GM23338 (cell line): ENCODE results near the gene NDUFA6. TPM values are rescaled to one million over a fixed set of nuclear protein-coding genes. Genes with fewer than 3 reads are reported as not detected.
A peak's percentile ranks its signal among the peaks of the same experiment; 100 is the strongest.

Source experiments
- ATAC-seq: fragments of 200-7000 bp; cut with Tn5 transposase; 3 replicates; pipeline ENCODE4 v1.9.1; 2020
- DNase-seq: peaks from one replicate; pipeline ENCODE4 v3.0.0-alpha.2; 2015; ENCODE audit warnings: low spot score
- H2AFZ ChIP-seq: fragments of 200-600 bp; sonication (generic); 2 replicates; pipeline ENCODE4 v1.8.0; 2016; ENCODE audit warnings: antibody characterized with exemption, mild to moderate bottlenecking, moderate library complexity
- H3F3A ChIP-seq: fragments of 200-600 bp; sonication (generic); replicated peaks from 2 replicates; pipeline ENCODE4 v1.8.0; 2017; ENCODE audit warnings: antibody characterized with exemption, mixed run types, low read depth
- H3K27ac ChIP-seq: fragments of 200-600 bp; sonication (generic); 2 replicates; pipeline ENCODE4 v1.6.1; 2016; ENCODE audit warnings: low read depth
- H3K27me3 ChIP-seq: fragments of 200-600 bp; sonication (generic); 2 replicates; pipeline ENCODE4 v1.8.0; 2016; ENCODE audit warnings: mild to moderate bottlenecking, mixed run types, moderate library complexity; ENCODE audit not compliant: insufficient read depth
- H3K36me3 ChIP-seq: fragments of 200-600 bp; sonication (generic); 2 replicates; pipeline ENCODE4 v1.8.0; 2016; ENCODE audit warnings: mild to moderate bottlenecking; ENCODE audit not compliant: insufficient read depth
- H3K4me1 ChIP-seq: fragments of 200-600 bp; sonication (generic); 2 replicates; pipeline ENCODE4 v1.8.0; 2016; ENCODE audit warnings: mild to moderate bottlenecking, moderate library complexity; ENCODE audit not compliant: insufficient read depth
- H3K4me2 ChIP-seq: fragments of 200-600 bp; sonication (generic); 2 replicates; pipeline ENCODE4 v1.7.1; 2017; ENCODE audit warnings: mixed run types
- H3K4me3 ChIP-seq: fragments of 200-600 bp; sonication (generic); 2 replicates; pipeline ENCODE4 v1.6.1; 2016; ENCODE audit warnings: mixed run types
- H3K79me2 ChIP-seq: fragments of 200-600 bp; sonication (generic); replicated peaks from 2 replicates; pipeline ENCODE4 v1.8.0; 2017; ENCODE audit warnings: mild to moderate bottlenecking; ENCODE audit not compliant: insufficient read depth
- H3K9me2 ChIP-seq: fragments of 200-600 bp; sonication (generic); 2 replicates; pipeline ENCODE4 v1.8.0; 2017; ENCODE audit not compliant: insufficient read depth
- H4K20me1 ChIP-seq: fragments of 200-600 bp; sonication (generic); replicated peaks from 2 replicates; pipeline ENCODE4 v1.8.0; 2017; ENCODE audit warnings: mild to moderate bottlenecking; ENCODE audit not compliant: insufficient read depth
- H3K27ac Mint-ChIP-seq: 2 replicates; pipeline ENCODE4 v1.8.0; 2020; ENCODE audit warnings: inconsistent platforms, mild to moderate bottlenecking, moderate library complexity, mixed read lengths
- H3K27me3 Mint-ChIP-seq: 3 replicates; pipeline ENCODE4 v1.8.0; 2022; ENCODE audit warnings: low read depth, mild to moderate bottlenecking, moderate library complexity, mixed read lengths, inconsistent platforms; ENCODE audit not compliant: insufficient read depth, poor library complexity
- H3K36me3 Mint-ChIP-seq: 3 replicates; pipeline ENCODE4 v1.8.0; 2021; ENCODE audit warnings: low read depth, mild to moderate bottlenecking, inconsistent platforms, moderate library complexity, mixed read lengths
- H3K4me1 Mint-ChIP-seq: 3 replicates; pipeline ENCODE4 v1.8.0; 2020; ENCODE audit warnings: mild to moderate bottlenecking, inconsistent platforms, mixed read lengths
- H3K4me3 Mint-ChIP-seq: 3 replicates; pipeline ENCODE4 v1.8.0; 2021; ENCODE audit warnings: moderate library complexity, mild to moderate bottlenecking, inconsistent platforms, mixed read lengths
- H3K9me3 Mint-ChIP-seq: 3 replicates; pipeline ENCODE4 v1.8.0; 2020; ENCODE audit warnings: moderate library complexity, mild to moderate bottlenecking, inconsistent platforms, mixed read lengths
- CREB1 ChIP-seq: fragments of 250-450 bp; sonication (Bioruptor Pico); IDR thresholded peaks from 2 replicates; pipeline ENCODE4 v1.5.0; 2020; ENCODE audit warnings: low read depth, mild to moderate bottlenecking, moderate library complexity
- POLR2AphosphoS5 ChIP-seq: IDR thresholded peaks from 2 replicates; pipeline ENCODE4 v1.6.1; 2016; ENCODE audit warnings: antibody characterized with exemption, low read depth
- STAT1 ChIP-seq: IDR thresholded peaks from one replicate; pipeline ENCODE4 v1.6.1; 2016; ENCODE audit warnings: antibody characterized with exemption; ENCODE audit not compliant: unreplicated experiment
- polyA plus RNA-seq: library from polyadenylated mRNA; unstranded; fragments of >200 nt; fragmentation: Nextera tagmentation; extraction: Ambion mirVana; gene quantifications from 2 replicates; pipeline ENCODE4 v1.2.1, GENCODE V29; 2016
- total RNA-seq: library from RNA; depleted of rRNA; stranded (reverse); fragments of >200 nt; shearing (Covaris generic); gene quantifications from 2 replicates; pipeline ENCODE4 v1.2.3, GENCODE V29; 2014
- TF ChIP-seq, protein P1 (sequence below): IDR thresholded peaks from 2 replicates; pipeline ENCODE4 v1.6.1; 2016; ENCODE audit warnings: antibody characterized with exemption
- TF ChIP-seq, protein P2 (sequence below): fragments of 250-450 bp; sonication (Bioruptor Pico); IDR thresholded peaks from 2 replicates; pipeline ENCODE4 v1.5.0; 2020; ENCODE audit warnings: mild to moderate bottlenecking, moderate library complexity

Gene NDUFA6
- total and polyA plus RNA-seq, 2 experiments from 2014 or later = 69.8 to 433 TPM

DNA sequence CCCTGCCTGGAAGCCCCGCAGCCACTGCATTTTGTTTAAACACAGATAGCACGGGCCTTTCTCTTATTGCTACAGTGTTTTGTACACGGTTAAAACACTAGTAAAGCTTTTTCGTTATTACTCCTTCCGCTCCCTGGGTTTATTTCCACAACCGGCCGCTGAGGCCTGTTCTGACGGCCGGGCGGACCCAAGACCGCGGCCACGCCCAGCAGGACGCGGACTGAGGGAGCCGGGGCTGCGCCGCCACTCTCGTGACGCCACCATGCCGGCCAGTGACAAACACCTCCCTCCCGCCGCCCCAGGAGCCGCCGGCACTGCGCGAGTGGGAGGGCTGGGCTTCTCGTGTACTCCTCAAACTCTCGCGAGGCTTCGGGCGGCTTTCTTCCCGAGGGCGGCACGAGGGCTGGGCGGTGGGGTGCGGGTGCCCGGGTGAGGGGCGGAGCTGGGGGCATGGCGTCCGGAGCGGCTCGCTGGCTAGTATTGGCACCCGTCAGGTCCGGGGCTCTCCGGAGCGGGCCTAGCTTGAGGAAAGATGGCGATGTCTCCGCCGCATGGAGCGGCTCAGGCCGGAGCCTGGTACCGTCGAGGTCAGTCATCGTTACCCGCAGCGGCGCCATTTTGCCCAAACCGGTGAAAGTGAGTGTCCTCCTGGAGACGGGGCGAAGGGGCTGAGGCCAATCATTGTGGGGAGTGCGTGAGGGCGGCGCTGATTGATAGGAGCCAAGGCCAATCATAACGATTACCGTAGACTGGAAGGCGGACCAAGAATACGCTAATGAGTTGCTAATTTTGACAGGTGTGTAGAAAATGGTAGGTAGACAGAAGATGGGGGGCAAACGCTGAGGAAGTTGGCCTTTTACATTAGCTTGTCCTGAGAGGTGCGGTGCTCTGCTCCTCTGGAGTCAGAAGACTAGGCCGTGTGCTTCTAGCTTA is 11.0 kb downstream of the NDUFA6 start, which contains the start of gene SMDT1:
SMDT1 (plus strand) TSS at position 382 of the 933 bp plus-strand sequence; CDS start at position 451, 69 bp downstream.
- Mint-ChIP-seq H3K4me3 (peak within 1 kb of the TSS; percentile 97), H3K27ac (peak within 1 kb of the TSS; percentile 98), H3K9me3 (no peaks in the 10 kb centered on the region; the same call in 2 of the 3 replicates), H3K36me3 (peaks cover 20% of the 10 kb centered on the region), H3K4me1 (peaks cover 22% of the 10 kb centered on the region), H3K27me3 (peaks cover 12% of the 10 kb centered on the region)
- peak within 1 kb of the TSS; percentile 68 for H3K4me3 ChIP-seq
- peak within 1 kb of the TSS; percentile 87 for H3K4me2 ChIP-seq
- DNase-seq (peak; percentile 99), ATAC-seq (peak; percentile 93)
- H3K9me2 ChIP-seq = no peaks in the 10 kb centered on the region
- H3K27ac ChIP-seq = peak within 1 kb of the TSS; percentile 92
- peaks cover 5% of the 10 kb centered on the region; the same call in 1 of the 2 replicates for H3K4me1 ChIP-seq
- H4K20me1 ChIP-seq = 0 out of 2 replicates have a peak, but pooled peaks cover 4% of the 10 kb centered on the region
- TF ChIP-seq STAT1 = no peak
- peak; percentile 81 for TF ChIP-seq CREB1 (CRISPR knock-in tag)
- TF ChIP-seq, protein P1, sequence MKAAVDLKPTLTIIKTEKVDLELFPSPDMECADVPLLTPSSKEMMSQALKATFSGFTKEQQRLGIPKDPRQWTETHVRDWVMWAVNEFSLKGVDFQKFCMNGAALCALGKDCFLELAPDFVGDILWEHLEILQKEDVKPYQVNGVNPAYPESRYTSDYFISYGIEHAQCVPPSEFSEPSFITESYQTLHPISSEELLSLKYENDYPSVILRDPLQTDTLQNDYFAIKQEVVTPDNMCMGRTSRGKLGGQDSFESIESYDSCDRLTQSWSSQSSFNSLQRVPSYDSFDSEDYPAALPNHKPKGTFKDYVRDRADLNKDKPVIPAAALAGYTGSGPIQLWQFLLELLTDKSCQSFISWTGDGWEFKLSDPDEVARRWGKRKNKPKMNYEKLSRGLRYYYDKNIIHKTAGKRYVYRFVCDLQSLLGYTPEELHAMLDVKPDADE = no peak
- TF ChIP-seq, protein P2, sequence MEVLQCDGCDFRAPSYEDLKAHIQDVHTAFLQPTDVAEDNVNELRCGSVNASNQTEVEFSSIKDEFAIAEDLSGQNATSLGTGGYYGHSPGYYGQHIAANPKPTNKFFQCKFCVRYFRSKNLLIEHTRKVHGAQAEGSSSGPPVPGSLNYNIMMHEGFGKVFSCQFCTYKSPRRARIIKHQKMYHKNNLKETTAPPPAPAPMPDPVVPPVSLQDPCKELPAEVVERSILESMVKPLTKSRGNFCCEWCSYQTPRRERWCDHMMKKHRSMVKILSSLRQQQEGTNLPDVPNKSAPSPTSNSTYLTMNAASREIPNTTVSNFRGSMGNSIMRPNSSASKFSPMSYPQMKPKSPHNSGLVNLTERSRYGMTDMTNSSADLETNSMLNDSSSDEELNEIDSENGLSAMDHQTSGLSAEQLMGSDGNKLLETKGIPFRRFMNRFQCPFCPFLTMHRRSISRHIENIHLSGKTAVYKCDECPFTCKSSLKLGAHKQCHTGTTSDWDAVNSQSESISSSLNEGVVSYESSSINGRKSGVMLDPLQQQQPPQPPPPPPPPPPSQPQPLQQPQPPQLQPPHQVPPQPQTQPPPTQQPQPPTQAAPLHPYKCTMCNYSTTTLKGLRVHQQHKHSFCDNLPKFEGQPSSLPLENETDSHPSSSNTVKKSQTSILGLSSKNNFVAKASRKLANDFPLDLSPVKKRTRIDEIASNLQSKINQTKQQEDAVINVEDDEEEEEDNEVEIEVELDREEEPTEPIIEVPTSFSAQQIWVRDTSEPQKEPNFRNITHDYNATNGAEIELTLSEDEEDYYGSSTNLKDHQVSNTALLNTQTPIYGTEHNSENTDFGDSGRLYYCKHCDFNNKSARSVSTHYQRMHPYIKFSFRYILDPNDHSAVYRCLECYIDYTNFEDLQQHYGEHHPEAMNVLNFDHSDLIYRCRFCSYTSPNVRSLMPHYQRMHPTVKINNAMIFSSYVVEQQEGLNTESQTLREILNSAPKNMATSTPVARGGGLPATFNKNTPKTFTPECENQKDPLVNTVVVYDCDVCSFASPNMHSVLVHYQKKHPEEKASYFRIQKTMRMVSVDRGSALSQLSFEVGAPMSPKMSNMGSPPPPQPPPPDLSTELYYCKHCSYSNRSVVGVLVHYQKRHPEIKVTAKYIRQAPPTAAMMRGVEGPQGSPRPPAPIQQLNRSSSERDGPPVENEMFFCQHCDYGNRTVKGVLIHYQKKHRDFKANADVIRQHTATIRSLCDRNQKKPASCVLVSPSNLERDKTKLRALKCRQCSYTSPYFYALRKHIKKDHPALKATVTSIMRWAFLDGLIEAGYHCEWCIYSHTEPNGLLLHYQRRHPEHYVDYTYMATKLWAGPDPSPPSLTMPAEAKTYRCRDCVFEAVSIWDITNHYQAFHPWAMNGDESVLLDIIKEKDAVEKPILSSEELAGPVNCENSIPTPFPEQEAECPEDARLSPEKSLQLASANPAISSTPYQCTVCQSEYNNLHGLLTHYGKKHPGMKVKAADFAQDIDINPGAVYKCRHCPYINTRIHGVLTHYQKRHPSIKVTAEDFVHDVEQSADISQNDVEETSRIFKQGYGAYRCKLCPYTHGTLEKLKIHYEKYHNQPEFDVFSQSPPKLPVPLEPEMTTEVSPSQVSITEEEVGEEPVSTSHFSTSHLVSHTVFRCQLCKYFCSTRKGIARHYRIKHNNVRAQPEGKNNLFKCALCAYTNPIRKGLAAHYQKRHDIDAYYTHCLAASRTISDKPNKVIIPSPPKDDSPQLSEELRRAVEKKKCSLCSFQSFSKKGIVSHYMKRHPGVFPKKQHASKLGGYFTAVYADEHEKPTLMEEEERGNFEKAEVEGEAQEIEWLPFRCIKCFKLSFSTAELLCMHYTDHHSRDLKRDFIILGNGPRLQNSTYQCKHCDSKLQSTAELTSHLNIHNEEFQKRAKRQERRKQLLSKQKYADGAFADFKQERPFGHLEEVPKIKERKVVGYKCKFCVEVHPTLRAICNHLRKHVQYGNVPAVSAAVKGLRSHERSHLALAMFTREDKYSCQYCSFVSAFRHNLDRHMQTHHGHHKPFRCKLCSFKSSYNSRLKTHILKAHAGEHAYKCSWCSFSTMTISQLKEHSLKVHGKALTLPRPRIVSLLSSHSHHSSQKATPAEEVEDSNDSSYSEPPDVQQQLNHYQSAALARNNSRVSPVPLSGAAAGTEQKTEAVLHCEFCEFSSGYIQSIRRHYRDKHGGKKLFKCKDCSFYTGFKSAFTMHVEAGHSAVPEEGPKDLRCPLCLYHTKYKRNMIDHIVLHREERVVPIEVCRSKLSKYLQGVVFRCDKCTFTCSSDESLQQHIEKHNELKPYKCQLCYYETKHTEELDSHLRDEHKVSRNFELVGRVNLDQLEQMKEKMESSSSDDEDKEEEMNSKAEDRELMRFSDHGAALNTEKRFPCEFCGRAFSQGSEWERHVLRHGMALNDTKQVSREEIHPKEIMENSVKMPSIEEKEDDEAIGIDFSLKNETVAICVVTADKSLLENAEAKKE = no peak
- TF ChIP-seq POLR2AphosphoS5 = peak; percentile 85
- H3K27me3 ChIP-seq = no peaks in the 10 kb centered on the region
- no peaks in the 10 kb centered on the region for H3K36me3 ChIP-seq
- H3F3A ChIP-seq = peaks cover 7% of the 10 kb centered on the region; the same call in 1 of the 2 replicates
- peak within 1 kb of the TSS; percentile 88 for H2AFZ ChIP-seq
- peaks cover 7% of the 10 kb centered on the region; the same call in 1 of the 2 replicates for H3K79me2 ChIP-seq
